Heart left ventricle (tissue), 13 donors: ENCODE results near the gene ZNF300.

Experiments
- POLR2A ChIP-seq, 2 donors: fragments of 450-650 bp; IDR thresholded peaks; one replicate each; pipeline ENCODE4 v1.6.1; 2017; ENCODE audit warnings: antibody characterized with exemption in 2 of 2, mild to moderate bottlenecking in 2 of 2, moderate library complexity in 2 of 2
- TF ChIP-seq, protein P1 (sequence below), 12 donors: fragments of 200-600 bp; sonication (generic) in 4 of 12; IDR thresholded peaks; one replicate each; pipeline versions ENCODE4 v1.5.0 to v1.8.0; 2018 to 2022; ENCODE audit warnings: antibody characterized with exemption in 12 of 12, mild to moderate bottlenecking in 5 of 12
- donor health status: ischemic (EF 13 %, LVEDD 7.1; RV severe dilation, severe dysfunction).
- donor health status: DM: no; HTN: yes; CAD: no.
- donor health status: DM: no; HTN: no; CAD: no.
- donor health status: ischemic (EF 25% LVEDD 6.9; RV normal size, moderate dysfunction).
- donor health status: ischemic (EF 25% LVEDD 5.7; RV mildly dilated, moderate dysfunction).
- donor health status: ischemic (EF 35%, LVEDD 5.7; RV mildly dilated, moderate dysfunction).
- donor health status: nonischemic (EF 11% LVEDD 7.7; RV severe dilation, severe dysfunction).
- donor health status: DM: yes; HTN: yes; CAD: no.
- donor health status: PGD.
- donor health status: ischemic (EF 29% LVEDD 5.4; RV normal size, mild dysfunction).
- donor health status: nonischemic (EF 23%, LVEDD 6.1; RV moderate dilation, normal function).

DNA sequence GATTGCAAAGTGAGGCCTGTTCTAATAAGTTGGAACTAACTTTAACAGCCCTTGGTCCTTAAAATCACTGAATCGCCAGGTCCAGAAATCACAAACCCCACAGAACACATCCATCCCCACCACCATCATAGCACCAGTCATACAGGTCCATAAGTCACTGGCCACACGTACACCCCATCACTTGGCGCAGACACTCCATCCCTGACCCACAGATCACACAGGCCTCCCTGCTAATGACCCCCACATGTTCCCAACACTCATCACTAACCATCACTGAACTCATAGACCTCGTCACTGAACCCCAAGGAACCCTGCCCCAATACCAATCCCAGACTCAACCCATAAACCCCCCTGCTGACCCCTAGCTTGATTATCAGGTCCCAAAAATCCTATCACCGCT lies 41.2 kb upstream of the ZNF300 start:
- TF ChIP-seq, protein P1, sequence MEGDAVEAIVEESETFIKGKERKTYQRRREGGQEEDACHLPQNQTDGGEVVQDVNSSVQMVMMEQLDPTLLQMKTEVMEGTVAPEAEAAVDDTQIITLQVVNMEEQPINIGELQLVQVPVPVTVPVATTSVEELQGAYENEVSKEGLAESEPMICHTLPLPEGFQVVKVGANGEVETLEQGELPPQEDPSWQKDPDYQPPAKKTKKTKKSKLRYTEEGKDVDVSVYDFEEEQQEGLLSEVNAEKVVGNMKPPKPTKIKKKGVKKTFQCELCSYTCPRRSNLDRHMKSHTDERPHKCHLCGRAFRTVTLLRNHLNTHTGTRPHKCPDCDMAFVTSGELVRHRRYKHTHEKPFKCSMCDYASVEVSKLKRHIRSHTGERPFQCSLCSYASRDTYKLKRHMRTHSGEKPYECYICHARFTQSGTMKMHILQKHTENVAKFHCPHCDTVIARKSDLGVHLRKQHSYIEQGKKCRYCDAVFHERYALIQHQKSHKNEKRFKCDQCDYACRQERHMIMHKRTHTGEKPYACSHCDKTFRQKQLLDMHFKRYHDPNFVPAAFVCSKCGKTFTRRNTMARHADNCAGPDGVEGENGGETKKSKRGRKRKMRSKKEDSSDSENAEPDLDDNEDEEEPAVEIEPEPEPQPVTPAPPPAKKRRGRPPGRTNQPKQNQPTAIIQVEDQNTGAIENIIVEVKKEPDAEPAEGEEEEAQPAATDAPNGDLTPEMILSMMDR (IDR thresholded peaks at IDR 0.05) = no peak
- no peak for TF ChIP-seq POLR2A (IDR thresholded peaks at IDR 0.05)
